Ovary (tissue), 9 donors: ENCODE results near the gene ZNF90. TPM values are rescaled to one million over a fixed set of nuclear protein-coding genes. Genes with fewer than 3 reads are reported as not detected.
"Not testable (repeated sequence)": the region's sequence is repeated elsewhere in the genome, so short reads cannot be mapped to it uniquely, and the experiment has no call there.

Source experiments
- DNase-seq, 5 donors: peaks; one replicate each; pipeline ENCODE4 v3.0.0-alpha.2; 2019 to 2020
- H3K27ac ChIP-seq, 2 donors: fragments of 200-600 bp; one replicate each; pipeline versions ENCODE4 v1.5.1 to v1.8.0; 2019 to 2022
- H3K27me3 ChIP-seq: fragments of 200-600 bp; one replicate; pipeline ENCODE4 v1.8.0; 2022
- H3K36me3 ChIP-seq: fragments of 200-600 bp; sonication (generic); one replicate; pipeline ENCODE4 v1.5.1; 2019
- H3K4me1 ChIP-seq: one replicate; pipeline ENCODE4 v1.8.1; 2013; ENCODE audit warnings: mild to moderate bottlenecking, moderate library complexity; ENCODE audit not compliant: insufficient read depth
- H3K4me3 ChIP-seq: fragments of 200-600 bp; sonication (generic); one replicate; pipeline ENCODE4 v1.5.1; 2017
- H3K9me3 ChIP-seq, 2 donors: fragments of 200-600 bp in 1 of 2; sonication (generic) in 1 of 2; one replicate each; pipeline versions ENCODE4 v1.5.1 to v1.8.1; 2013 to 2019; ENCODE audit warnings: mild to moderate bottlenecking in 1 of 2, moderate library complexity in 1 of 2
- EP300 ChIP-seq: sonication (generic); formaldehyde crosslinking; IDR thresholded peaks from one replicate; pipeline ENCODE4 v1.6.1; 2017; ENCODE audit warnings: antibody characterized with exemption
- POLR2A ChIP-seq: fragments of 450-650 bp; IDR thresholded peaks from one replicate; pipeline ENCODE4 v1.6.1; 2017; ENCODE audit warnings: antibody characterized with exemption, mild to moderate bottlenecking, moderate library complexity
- WGBS, 3 donors: extraction: QIAGEN DNeasy Blood & Tissue Kit in 1 of 3; methylation state at CpG; one replicate each; pipeline versions ENCODE4 v1.1.5 to v1.1.7; 2013 to 2017; 5-methylcytosine and 5-hydroxymethylcytosine counted together
- intact Hi-C, 4 donors: fragments of 100-400 bp; cut with DNase I; formaldehyde crosslinking; loops; one replicate each; pipeline versions ENCODE4 v1.11.0 to v1.15.1; 2022 to 2023
- polyA plus RNA-seq, 2 donors: library from polyadenylated mRNA; stranded (reverse); fragments of 200-250 nt in 1 of 2; fragments of 350-450 nt in 1 of 2; fragmentation: Illumina TruSeq in 1 of 2; extraction: RNeasy Lipid Tissue Mini Kit (QIAGEN cat#74804) in 1 of 2; gene quantifications; one replicate each; pipeline ENCODE4 v1.2.3, GENCODE V29; 2013 to 2014
- total RNA-seq, 7 donors: library from RNA; depleted of rRNA in 2 of 7; stranded (reverse); fragments of >200 nt in 2 of 7; fragmentation: NEBNext Ultra II Directional in 3 of 7; extraction: Animal tissue kit (Norgen Biotek cat#: 25700) in 3 of 7; gene quantifications; one replicate each; pipeline versions ENCODE4 v1.1.0 to v1.2.4, GENCODE V29; 2016 to 2023
- TF ChIP-seq, protein P1 (sequence below), 3 donors: fragments of 450-650 bp in 2 of 3; fragments of 200-600 bp in 1 of 3; IDR thresholded peaks; one replicate each; pipeline versions ENCODE4 v1.5.1 to v1.8.0; 2016 to 2022; ENCODE audit warnings: antibody characterized with exemption in 3 of 3, mild to moderate bottlenecking in 1 of 3
- donor health status: DM: no; HTN: no; CAD: no; lungs with moderate emphysema.
- donor health status: DM: no; HTN: no; CAD: no.
- donor health status: Bipolar disorder and iron deficiency.
- donor health status: DM: yes; HTN: yes; CAD: no.
- donor health status: DM: no; HTN: no; CAD: no.
- donor health status: DM: yes; HTN: yes; CAD: no.

The ZNF90 gene
- total and polyA plus RNA-seq, 9 donors: 3.6 to 11.3 (median 7.7) TPM

DNA sequence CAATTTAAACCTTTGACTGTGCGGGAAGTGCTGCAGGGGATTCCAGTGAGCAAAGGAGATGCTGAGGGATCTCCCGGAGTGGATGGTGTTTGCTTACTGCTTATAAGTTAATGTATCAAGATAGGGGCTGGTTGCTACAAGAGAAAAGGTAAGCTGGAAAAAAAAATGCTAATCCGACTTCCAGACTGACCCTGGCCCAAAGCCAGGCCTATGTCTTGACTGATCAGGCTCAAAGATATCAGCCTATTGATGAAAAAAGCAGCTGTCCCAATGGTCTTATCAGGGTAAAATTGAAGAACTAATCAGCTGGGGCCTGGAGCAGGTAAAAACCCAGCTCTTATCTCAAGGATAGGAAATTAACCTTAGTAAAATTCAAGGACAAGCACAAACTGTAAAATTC is 10.9 kb upstream of the ZNF90 start:
- H3K4me3 ChIP-seq: no peak overlapping the region
- TF ChIP-seq POLR2A (no peak), EP300 (no peak)
- TF ChIP-seq, protein P1, sequence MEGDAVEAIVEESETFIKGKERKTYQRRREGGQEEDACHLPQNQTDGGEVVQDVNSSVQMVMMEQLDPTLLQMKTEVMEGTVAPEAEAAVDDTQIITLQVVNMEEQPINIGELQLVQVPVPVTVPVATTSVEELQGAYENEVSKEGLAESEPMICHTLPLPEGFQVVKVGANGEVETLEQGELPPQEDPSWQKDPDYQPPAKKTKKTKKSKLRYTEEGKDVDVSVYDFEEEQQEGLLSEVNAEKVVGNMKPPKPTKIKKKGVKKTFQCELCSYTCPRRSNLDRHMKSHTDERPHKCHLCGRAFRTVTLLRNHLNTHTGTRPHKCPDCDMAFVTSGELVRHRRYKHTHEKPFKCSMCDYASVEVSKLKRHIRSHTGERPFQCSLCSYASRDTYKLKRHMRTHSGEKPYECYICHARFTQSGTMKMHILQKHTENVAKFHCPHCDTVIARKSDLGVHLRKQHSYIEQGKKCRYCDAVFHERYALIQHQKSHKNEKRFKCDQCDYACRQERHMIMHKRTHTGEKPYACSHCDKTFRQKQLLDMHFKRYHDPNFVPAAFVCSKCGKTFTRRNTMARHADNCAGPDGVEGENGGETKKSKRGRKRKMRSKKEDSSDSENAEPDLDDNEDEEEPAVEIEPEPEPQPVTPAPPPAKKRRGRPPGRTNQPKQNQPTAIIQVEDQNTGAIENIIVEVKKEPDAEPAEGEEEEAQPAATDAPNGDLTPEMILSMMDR (IDR thresholded peaks at IDR 0.05): no peak
- DNase-seq: no peak
- no peaks in the 10 kb centered on the region for H3K4me1 ChIP-seq
- H3K27me3 ChIP-seq: no peaks in the 10 kb centered on the region
- H3K27ac ChIP-seq: no peak overlapping the region
- intact Hi-C loops: no loop called here
- 46 to 53% (median 50%) methylated on average over 3 of the region's 3 CpGs for WGBS, 3 donors
- no peaks in the 10 kb centered on the region for H3K36me3 ChIP-seq
- no peaks in the 10 kb centered on the region for H3K9me3 ChIP-seq

DNA sequence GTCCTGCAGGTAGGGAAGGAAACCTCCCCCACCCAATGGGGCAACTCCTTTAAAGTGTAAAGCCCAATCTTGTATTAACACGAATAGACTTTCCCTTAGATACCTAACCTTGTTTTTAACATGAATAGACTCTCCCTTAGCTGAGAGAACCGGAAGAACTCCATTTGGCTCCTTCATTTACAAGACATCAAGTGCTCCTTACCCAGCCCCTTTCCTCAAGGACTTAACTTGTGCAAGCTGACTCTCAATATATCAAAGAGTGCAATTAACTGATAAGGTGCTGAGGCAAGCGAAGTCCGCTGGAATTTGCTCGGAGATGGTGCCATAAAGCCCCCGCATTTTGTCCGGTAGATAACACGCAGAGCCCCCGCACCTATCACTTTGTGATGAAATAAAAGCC is 9.9 kb upstream of the ZNF90 start:
- TF ChIP-seq POLR2A (no peak), EP300 (no peak)
- TF ChIP-seq, protein P1 (IDR thresholded peaks at IDR 0.05): no peak
- H3K9me3 ChIP-seq: no peaks in the 10 kb centered on the region
- no peaks in the 10 kb centered on the region for H3K4me1 ChIP-seq
- DNase-seq: no peak
- no peaks in the 10 kb centered on the region for H3K27me3 ChIP-seq
- 2 to 4% (median 2%) methylated on average over 9 of the region's 9 CpGs for WGBS, 3 donors
- H3K4me3 ChIP-seq: no peak overlapping the region
- H3K27ac ChIP-seq: no peak overlapping the region
- H3K36me3 ChIP-seq: no peaks in the 10 kb centered on the region
- intact Hi-C loops: no loop called here

DNA sequence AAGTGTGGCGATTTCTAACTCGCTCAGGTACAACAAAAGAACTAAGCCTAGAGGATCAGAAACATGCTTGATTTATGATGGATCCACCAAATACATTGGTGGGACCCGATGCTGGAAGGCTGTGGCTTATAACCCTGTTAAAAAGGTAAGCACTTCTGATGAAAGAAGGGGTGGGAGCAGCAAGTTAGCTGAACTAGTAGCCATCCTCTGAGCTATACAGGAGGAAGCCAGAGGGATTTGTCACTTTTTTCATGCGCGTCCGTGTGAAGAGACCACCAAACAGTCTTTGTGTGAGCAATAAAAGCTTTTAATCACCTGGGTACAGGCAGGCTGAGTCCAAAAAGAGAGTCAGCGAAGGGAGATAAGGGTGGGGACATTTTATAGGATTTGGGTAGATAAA is 9.2 kb upstream of the ZNF90 start:
- DNase-seq, H3K36me3 ChIP-seq, H3K27ac ChIP-seq, H3K27me3 ChIP-seq, intact Hi-C loops, H3K9me3 ChIP-seq, H3K4me1 ChIP-seq, H3K4me3 ChIP-seq: not testable (repeated sequence)
- 24 to 37% (median 30%) methylated on average over 7 of the region's 7 CpGs for WGBS, 3 donors

DNA sequence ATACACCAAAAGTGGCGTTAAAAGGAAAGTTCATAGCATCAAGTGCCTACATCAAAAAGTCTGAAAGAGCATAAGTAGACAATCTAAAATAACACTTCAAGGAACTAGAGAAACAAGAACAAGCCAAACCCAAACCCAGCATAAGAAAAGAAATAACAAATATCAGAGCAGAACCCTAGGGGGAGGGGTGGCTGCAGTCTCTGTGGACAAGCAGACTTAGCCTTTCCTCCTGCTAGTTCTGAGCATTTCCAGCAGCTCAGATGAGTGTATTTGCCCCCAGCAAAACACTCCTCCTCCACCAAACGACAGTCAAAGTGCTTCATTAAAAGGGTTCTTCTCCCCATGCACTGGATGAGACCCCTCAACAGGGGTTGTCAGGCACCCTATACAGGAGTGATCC is 7.1 kb upstream of the ZNF90 start:
- Histone ChIP-seq H3K4me3 (no peak overlapping the region), H3K36me3 (no peaks in the 10 kb centered on the region), H3K4me1 (no peaks in the 10 kb centered on the region), H3K27ac (no peak overlapping the region), H3K9me3 (no peaks in the 10 kb centered on the region), H3K27me3 (no peaks in the 10 kb centered on the region)
- intact Hi-C loops: no loop called here
- TF ChIP-seq POLR2A (no peak), EP300 (no peak)
- TF ChIP-seq, protein P1 (IDR thresholded peaks at IDR 0.05): no peak
- DNase-seq: no peak
- WGBS, 3 donors: 64 to 74% (median 68%) methylated on average over 2 of the region's 2 CpGs

DNA sequence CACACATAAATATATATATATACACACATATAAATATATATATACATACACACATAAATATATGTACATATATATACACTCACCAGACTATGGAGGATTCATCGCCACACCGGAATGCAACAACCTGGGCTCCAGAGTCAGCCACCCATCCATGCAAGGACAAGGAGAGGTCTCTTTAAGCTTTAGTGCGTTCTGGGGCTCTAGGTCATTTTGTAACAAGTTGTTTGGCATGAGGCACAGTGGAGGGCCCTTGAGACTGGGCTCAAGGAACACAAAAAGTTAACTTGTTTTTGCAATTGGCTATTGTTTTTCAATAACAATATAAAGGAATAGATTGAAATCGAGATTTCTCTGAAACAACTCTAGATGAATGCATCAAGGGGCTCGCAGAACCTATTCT is 4.9 kb upstream of the ZNF90 start:
- intact Hi-C loops: no loop called here
- no peaks in the 10 kb centered on the region for H3K4me1 ChIP-seq
- WGBS, 3 donors: 79 to 97% (median 90%) methylated on average over 5 of the region's 5 CpGs
- H3K9me3 ChIP-seq: no peaks in the 10 kb centered on the region
- no peak for DNase-seq
- no peaks in the 10 kb centered on the region for H3K36me3 ChIP-seq
- no peaks in the 10 kb centered on the region for H3K27me3 ChIP-seq
- H3K4me3 ChIP-seq: no peak overlapping the region
- TF ChIP-seq POLR2A: no peak
- TF ChIP-seq, protein P1 (IDR thresholded peaks at IDR 0.05): no peak
- TF ChIP-seq EP300: no peak
- H3K27ac ChIP-seq: no peak overlapping the region
